GM21786 (cell line): ENCODE data around the gene SPPL3.
"Not testable (repeated sequence)": the region's sequence is repeated elsewhere in the genome, so short reads cannot be mapped to it uniquely, and the experiment has no call there.

ENCODE experiments used
- ATAC-seq: cut with Tn5 transposase; IDR thresholded peaks from one replicate; pipeline ENCODE4 v1.9.1; 2021; ENCODE audit not compliant: unreplicated experiment

Gene SPPL3

GRCh38 chr12:120820884-120821510, 83.2 kb downstream of the SPPL3 start:
- ATAC-seq, result no peak

GRCh38 chr12:120818416-120818815, 85.7 kb downstream of the SPPL3 start:
- ATAC-seq, result no peak

GRCh38 chr12:120817559-120818330, 86.4 kb downstream of the SPPL3 start:
- no peak for ATAC-seq

GRCh38 chr12:120816363-120816762, 87.8 kb downstream of the SPPL3 start:
- no peak for ATAC-seq

- ATAC-seq, result no peak
These were observed 89.2 kb downstream of the SPPL3 start for GRCh38 chr12:120814903-120815429.

- ATAC-seq, result no peak
These were observed 89.8 kb downstream of the SPPL3 start for GRCh38 chr12:120814203-120814902.

GRCh38 chr12:120813588-120814153, 90.5 kb downstream of the SPPL3 start:
- ATAC-seq, result no peak

- no peak for ATAC-seq
These were observed 94.1 kb downstream of the SPPL3 start for GRCh38 chr12:120810021-120810420.

GRCh38 chr12:120804428-120804827, 99.7 kb downstream of the SPPL3 start:
- no peak for ATAC-seq

- no peak for ATAC-seq
These were observed 103.0 kb downstream of the SPPL3 start for GRCh38 chr12:120801146-120801545.

- ATAC-seq, result peak; percentile 34
These were observed 103.5 kb downstream of the SPPL3 start for GRCh38 chr12:120800665-120801064.

GRCh38 chr12:120799243-120800045, 104.7 kb downstream of the SPPL3 start:
- ATAC-seq, result no peak

GRCh38 chr12:120798696-120799095, 105.5 kb downstream of the SPPL3 start:
- no peak for ATAC-seq

- ATAC-seq, result no peak
These were observed 106.2 kb downstream of the SPPL3 start for GRCh38 chr12:120797677-120798642.

- no peak for ATAC-seq
These were observed 108.5 kb downstream of the SPPL3 start for GRCh38 chr12:120795441-120796178.

GRCh38 chr12:120793357-120793756, 110.8 kb downstream of the SPPL3 start:
- ATAC-seq, result no peak

- not testable (repeated sequence) for ATAC-seq
These were observed 111.7 kb downstream of the SPPL3 start for GRCh38 chr12:120792456-120792855.

- ATAC-seq, result no peak
These were observed 112.4 kb downstream of the SPPL3 start for GRCh38 chr12:120791669-120792176.
